Medulla oblongata (tissue), 1 donor: ENCODE results near the gene CUL9.
"Not testable (repeated sequence)": the region's sequence is repeated elsewhere in the genome, so short reads cannot be mapped to it uniquely, and the experiment has no call there.

Experiments used
- DNase-seq: peaks from one replicate; pipeline ENCODE4 v3.0.0-alpha.2; 2015; ENCODE audit errors: extremely low spot score

Gene CUL9

DNA sequence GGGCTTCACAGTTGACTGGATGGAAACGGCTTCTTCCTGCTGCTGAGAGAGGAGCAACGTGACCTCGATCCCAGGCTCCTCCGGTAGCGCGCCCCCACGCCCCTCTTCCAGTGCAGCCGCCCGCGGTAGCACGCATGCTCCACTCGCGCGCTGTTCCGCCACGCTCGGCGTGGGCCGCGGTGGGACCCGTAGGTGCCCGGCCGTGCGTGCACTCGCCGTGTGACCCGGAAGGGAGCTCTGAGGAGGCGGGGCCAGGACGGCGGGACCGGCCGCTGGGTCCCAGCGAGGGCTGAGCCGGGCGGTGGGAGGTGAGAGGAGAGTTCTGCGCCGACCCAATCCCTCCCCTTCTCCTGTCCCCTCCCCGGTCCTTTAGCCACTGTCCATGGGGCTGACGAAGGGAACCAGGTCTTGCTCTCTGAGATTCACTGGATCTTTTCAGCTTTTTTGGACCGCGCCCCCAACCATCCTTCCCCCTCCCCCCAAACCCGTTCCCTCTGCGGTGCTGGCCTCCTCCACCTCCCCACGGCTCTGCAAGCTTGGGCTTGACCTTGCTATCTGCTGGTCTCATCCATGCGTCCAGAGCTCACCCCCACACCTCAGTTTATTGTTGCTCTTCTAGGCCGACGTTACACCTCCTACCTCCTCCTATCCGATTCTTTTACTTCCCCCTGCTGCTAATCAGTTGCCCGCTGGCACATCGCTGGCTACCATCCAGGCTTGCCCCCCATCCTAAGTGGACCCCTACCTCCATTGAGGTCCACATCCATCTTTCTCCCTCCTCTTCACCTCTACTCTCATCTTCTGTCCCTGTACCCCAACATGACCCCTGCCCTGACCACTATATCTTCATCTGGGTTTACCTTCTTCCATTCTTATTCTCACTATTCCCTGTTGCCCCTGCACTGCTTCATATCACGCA lies at the start of gene CUL9:
CUL9 (plus strand) TSS at position 255 of the 919 bp plus-strand sequence. CDS start 2,115 bp downstream, outside the sequence.
- peak; percentile 87 for DNase-seq

DNA sequence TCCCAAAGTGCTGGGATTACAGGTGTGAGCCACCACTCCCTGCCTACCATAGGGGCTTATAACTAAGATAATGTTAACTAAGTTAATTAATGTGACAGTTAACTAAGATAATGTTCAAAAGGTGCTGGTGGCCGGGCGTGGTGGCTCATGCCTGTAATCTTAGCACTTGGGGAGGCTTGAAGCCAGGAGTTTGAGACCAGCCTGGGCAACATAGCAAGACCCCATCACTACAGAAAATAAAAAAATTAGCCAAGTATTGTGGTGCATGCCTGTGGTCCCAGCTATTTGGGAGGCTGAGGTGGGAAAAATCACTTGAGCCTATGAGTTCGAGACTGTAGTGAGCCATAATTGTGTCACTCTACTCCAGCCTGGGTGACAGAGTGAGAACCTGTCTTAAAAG lies 43.7 kb upstream of the CUL9 start:
- DNase-seq: no peak

DNA sequence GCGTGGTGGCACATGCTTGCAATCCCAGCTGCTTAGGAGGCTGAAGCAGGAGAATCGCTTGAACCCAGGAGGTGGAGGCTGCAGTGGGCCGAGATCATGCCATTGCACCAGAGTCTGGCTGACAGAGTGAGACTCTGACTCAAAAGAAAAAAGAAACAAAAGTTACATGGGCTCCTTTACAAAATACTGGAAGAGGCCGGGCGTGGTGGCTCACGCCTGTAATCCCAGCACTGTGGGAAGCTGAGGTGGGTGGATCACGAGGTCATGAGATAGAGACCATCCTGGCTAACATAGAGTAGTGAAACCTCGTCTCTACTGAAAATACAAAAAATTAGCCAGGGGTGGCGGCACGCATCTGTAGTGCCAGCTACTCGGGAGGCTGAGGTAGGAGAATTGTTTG lies 42.0 kb upstream of the CUL9 start:
- not testable (repeated sequence) for DNase-seq

DNA sequence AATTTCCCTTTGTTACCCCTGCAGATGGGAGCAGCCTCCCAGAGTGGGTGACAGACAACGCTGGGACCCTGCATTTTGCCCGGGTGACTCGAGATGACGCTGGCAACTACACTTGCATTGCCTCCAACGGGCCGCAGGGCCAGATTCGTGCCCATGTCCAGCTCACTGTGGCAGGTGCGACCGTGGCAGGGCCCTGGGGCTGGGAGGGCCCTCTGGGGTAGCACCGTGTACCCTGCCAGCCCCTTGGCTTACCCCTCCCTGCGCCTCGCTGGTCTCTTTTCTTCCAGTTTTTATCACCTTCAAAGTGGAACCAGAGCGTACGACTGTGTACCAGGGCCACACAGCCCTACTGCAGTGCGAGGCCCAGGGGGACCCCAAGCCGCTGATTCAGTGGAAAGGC lies 40.4 kb upstream of the CUL9 start:
- no peak for DNase-seq

DNA sequence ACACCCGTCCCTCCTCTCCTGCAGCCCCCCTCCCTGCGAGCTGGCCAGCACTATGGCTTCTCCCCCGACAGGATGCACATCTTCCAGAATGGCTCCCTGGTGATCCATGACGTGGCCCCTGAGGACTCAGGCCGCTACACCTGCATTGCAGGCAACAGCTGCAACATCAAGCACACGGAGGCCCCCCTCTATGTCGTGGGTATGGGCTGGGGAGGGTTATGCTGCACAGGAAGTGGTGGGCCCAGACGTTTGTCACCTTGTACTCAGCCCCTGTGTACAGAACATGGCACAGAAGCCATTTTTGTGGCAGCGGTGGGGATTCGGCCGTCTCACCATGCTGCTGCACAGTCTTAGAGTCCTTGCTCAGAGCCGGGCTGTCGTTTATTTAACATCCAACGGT lies 39.9 kb upstream of the CUL9 start:
- no peak for DNase-seq

DNA sequence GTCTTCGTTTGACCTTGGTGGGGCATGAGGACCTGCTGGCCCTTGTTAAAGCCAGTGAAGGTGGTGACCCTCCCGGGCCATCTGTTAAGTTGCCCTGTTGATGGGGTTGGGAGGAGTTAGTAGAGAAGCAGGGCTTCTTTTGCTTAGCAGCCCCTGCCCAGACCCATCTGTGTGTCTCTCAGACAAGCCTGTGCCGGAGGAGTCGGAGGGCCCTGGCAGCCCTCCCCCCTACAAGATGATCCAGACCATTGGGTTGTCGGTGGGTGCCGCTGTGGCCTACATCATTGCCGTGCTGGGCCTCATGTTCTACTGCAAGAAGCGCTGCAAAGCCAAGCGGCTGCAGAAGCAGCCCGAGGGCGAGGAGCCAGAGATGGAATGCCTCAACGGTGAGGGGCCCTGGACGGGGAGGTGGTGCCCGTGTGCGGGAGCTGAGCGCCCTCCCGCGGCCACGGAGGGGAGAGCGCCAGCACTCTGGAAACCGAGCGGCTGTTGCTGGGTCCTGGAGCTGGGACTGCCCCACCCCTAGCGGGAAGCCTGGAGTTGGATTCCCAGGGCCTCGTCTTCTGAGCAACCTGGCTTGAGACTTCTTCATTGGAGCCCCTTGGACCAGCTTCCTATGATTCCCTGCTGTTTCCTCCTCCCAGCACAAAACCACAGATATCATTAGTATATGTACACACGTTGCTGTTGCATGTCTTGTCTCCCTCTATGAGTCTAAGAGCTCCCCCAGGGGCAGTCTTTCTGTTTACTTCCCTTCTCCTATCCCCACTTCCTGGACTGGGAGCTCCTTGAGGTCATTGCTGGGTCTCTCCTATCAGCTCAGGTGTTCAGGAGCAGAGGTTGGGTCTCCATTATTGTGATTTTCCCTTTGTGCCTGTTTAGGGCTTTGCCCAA lies 38.5 kb upstream of the CUL9 start:
- DNase-seq: peak; percentile 83

DNA sequence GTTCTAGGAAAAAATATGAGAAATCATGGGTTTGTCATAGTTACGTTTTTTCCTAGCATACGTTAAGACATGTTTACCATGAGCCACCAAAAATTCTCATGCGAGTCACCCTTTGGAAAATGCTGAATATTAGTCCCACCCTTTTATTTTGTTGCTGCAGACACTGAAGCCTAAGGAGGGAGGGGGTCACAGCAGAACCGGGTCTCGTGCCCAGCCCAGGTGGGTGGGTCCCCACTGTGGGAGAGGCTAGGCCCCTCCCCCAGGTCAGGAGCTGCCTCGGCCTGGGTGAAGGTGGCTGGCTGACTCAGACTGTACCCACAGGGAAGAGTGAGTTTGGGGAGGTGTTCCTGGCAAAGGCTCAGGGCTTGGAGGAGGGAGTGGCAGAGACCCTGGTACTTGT lies 37.1 kb upstream of the CUL9 start:
- DNase-seq: no peak

DNA sequence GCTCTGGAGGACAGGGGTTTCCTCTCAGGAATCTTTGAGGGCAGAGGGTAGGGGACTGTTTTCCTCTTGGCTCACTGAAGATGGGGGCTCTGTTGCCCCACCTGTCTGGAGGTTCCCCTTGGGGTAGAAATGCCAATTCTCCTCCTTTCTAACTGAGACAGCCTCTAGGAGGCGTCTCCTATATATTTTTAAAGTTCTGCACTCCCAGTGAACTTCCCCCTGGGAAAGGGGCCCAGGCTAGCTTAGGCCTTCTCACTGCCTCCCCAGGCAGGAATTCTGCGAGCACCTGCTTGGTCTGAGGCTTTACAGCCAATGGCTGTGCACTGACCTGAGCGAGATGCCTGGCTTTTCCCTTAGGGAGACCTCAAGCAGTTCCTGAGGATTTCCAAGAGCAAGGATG lies 35.7 kb upstream of the CUL9 start:
- DNase-seq: no peak

DNA sequence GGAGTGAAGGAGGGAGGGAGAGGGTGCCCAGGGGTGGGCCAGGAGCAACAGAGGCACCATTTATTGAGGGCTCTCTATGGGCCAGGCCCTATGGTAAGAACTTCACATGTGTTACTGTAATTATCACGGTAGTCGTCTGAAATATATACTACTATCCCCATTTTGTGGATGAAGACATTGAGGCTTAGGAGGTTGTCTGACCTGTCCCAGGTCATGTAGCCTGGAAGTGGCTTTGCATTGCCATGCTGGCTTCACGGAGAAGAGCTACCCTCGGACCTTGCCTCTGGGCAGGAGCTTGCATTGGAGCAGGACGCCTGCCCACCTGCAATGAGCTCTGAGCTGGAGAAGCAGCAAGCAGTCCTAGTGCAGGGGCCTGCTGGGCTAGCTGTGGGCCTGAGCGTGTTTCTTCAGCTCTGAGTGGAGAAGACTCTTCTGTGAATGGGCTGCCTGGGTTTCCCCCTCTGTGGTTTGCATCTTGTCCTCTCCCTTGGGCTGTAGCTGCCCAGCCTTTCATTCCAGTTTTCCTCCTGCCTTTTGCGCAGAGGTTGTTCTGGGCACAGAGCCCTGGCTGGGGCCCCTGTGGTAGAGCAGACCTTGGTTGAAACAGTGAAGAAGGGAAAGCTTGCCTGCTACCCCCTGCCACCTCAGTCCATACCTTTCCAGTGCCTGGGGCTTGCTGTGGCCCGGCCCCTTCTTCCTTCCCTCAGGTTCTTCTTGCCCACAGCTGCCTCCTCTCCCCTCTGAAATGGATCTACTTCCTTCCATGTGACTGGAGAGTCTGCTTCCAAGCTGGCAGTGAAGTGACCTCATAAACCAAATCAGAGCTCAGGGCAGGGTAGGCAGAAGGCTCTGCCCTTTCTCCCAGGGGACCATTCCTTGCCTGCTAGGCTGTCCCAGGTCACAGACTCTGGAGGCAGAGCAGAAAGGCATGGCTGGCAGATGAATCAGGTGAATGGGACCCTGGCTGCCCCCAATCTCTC lies 35.0 kb upstream of the CUL9 start:
- DNase-seq: no peak

DNA sequence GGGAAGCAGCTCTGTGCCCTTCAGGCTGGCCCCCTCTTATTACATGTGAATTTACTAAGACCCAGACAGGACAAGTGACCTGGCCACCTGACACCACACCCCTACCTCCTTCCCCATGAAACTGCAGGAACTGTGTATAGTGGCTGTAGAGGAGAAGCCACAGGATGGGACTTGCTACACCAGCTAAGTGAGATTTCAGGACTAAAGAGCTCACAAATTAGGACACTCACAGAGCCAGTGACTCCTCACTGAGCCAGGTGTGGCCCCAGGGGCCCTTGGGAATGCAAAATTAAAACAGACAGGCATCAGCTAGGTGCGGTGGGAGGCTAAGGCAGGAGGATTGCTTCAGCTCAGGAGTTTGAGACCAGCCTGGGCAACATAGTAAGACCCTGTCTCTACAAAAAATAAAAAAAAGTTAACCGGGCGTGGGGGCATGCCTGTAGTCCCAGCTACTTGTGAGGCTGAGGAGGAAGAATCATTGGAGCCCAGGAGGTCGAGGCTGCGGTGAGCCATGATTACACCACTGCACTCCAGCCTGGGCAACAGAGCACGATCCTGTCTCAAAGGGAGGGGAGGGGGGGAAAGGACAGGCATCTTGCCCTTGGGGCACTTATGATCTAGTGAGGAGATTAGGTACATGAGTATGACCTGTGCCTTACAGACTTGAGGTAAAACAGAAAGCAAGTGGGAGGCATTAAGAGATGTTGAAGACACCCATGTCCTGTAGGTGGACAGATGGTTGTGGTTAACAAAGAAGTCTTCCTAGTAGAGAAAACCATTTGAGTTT lies 34.1 kb upstream of the CUL9 start:
- no peak for DNase-seq

DNA sequence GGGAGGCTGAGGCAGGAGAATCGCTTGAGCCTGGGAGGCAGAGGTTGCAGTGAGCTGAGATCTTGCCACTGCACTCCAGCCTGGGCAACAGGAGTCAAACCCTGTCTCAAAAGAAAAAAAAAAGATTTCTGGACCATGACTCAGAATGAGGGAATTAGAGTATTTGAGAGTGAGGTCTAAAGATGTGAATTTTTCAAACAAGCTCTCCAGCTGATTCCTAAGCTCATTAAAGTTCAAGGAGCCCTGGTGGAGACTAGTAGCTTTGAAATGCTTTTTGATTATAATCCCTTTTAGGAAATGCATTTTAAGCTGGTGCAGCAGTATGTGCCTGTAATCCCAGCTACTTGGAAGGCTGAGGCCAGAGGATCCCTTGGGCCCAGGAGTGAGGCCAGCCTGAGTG lies 32.7 kb upstream of the CUL9 start:
- no peak for DNase-seq

DNA sequence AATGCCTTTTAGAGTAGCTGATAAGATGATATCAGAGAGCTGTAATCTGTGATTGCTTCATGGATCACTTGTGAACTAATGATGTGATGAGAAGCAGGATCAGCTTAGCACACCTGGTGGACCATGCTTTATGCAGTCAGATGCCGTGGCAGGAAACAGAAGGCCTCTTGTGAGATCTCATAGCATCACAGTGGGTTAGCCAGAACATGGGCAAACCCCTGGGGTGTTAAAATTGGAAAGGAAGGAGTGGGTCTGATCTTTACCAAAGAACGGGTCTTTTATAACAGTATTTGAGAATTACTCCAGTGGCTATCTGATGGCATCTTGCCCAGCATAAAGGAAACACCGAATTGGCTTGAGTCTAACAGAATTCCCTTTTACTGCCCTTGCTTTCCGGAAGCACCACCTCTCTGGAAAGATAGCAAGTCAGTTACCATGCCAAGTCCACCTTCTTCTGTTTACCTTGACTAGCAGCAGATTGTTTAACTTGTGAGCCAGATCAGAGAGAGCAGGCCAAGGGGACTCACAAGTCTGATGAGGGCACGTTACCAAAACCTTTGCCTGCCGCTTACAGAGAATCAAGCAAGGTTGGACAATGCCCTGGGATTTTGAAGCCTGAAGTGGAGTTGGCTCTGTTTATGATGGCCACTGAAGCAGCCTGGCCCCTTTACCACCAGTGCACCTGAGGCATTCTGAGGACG lies 31.8 kb upstream of the CUL9 start:
- DNase-seq: no peak

DNA sequence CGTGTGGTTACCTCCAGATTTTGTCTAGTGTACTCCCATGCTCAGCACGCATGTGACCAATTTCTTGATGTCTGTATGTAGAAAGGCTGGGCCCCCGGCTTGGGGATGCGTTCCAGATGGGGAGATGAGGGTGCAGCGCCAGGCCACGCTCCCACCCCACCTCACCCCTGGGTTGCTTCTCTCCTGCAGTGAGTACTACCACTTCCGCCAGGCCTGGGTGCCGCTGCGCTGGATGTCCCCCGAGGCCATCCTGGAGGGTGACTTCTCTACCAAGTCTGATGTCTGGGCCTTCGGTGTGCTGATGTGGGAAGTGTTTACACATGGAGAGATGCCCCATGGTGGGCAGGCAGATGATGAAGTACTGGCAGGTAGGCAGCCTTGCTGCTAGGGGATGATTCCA lies 22.4 kb upstream of the CUL9 start:
- DNase-seq: no peak

DNA sequence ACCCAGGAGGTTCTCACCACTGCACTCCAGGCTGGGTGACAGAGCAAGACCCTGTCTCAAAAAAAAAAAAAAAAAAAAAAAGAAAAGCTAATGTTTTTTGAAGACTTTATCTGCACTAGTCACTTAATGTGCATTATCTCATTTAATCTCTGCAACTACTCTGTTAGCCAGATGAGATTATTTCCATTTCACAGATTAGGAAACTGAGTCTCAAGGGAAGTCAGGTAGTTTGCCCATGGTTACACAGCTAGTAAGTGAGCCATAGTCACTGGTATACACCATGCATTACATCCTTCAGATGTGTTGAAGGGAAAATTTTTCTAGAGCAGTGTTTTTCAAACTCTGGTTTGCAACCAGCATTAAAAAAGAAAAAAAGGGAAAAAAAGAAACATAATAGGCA lies 18.1 kb upstream of the CUL9 start:
- DNase-seq: no peak

DNA sequence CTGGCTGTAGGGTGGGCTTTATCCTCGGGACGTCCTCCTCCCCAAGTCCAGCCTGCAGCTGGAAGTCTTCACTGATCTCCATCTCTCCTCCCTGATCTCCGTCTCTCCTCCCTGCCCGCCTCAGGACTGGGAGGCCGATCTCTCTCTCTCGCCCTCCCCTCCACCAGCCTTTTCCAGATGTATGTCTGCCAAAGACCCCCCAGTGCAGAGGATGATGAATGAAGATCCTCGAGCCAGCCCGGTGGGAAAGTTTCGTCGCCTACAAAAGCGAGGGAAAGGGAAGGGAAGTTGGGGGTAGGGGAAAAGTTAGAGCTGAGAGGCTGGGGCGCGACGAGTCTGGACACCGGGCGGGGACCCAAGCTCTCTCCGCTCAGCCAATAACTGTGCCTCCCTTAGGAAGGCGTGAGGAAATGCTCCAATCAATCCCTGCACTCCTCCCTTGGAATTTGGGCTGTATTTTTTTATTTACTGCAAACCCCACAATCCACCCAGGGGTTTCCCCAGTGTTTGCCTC lies 11.5 kb upstream of the CUL9 start:
- DNase-seq: no peak

DNA sequence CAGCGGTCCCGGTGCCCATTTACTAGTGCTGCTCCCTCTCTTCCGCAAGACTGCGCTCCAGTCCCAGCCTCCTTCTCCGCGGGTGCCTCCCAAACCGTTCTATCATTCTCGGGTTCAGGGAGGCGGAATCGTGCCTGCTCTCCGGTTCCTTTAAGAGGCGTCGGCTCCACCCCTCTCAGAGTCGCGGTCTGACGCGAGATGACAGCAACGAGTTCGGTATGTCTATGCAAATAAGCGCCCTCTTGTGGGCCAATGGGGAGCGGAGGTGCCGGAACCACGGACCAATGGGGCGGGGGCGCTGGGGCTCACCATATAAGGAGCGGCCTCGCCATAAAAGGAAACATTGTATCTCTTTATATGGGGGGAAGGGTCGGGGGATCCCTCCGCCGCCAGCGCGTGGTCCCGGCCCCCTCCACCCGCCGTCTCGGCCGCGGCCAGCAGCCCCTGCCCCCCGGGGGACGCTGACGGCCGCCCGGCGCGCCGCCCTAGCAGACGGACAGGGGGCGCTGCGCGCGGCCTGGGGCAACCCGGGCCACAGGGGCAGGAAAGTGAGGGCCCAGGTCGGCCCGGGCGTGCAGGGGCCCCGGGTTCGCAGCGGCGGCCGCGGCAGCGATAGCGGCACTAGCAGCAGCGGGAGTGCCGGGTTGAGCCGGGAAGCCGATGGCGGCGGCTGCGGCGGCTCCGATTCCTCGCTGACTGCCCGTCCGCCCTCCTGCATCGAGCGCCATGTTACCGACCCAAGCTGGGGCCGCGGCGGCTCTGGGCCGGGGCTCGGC lies 10.9 kb upstream of the CUL9 start, which contains the start of gene SRF:
SRF (plus strand) TSS at position 339 of the 776 bp plus-strand sequence; CDS start at position 727, 388 bp downstream.
- DNase-seq: peak; percentile 100

DNA sequence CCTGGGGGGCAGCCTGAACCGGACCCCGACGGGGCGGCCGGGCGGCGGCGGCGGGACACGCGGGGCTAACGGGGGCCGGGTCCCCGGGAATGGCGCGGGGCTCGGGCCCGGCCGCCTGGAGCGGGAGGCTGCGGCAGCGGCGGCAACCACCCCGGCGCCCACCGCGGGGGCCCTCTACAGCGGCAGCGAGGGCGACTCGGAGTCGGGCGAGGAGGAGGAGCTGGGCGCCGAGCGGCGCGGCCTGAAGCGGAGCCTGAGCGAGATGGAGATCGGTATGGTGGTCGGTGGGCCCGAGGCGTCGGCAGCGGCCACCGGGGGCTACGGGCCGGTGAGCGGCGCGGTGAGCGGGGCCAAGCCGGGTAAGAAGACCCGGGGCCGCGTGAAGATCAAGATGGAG lies 10.3 kb upstream of the CUL9 start:
- DNase-seq: no peak

DNA sequence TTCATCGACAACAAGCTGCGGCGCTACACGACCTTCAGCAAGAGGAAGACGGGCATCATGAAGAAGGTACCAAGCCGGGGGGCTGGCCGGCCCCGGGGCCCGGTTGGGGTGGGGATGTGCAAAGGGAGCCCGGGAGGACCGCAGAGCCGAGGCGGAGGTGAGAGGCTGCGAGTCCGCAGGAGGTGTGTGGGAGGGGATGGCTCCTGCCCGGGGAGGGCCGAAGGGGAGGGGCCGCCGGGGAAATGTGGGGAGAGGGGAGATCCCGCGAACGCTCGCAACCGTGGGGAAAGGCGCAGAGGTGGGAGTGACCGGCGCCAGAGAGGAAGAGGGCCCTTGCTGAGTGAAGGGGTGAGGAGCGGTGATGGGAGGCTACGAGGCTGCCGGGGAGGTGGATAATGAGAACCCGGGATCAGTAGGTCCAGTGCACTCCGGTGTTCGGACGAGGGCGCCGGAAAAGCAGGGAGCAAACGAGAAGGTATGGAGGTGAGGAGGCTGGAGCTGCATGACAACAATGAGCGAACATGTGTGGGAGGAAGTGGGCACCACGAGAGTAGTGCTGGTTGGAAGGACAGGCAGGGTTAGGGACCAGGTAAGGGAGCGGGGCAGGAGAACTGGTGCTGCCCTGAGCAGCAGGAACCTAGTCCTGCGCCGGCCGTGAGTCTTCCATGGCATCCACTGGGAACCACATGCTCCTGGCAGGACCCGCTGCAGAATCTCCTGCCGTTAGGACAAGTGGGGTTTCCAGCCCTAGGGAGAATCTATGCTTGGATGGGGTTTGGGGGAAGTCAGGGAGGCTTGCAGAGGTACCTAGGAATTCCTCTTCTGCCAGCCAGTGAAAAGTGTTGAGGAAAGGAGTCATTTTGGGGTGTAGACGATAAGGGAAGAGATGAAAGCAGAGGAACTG lies 9.6 kb upstream of the CUL9 start:
- DNase-seq: peak; percentile 38
